NCI-H748 treated with DMSO at 0.1 percent for 48 hours (cell line): Measurements from ENCODE around the gene SLC19A2.
"Not testable (repeated sequence)": the region's sequence is repeated elsewhere in the genome, so short reads cannot be mapped to it uniquely, and the experiment has no call there.

Source experiments
- DNase-seq: peaks from one replicate; lab custom pipeline; 2025; lab: John Stamatoyannopoulos, UW

Gene SLC19A2, protein sequence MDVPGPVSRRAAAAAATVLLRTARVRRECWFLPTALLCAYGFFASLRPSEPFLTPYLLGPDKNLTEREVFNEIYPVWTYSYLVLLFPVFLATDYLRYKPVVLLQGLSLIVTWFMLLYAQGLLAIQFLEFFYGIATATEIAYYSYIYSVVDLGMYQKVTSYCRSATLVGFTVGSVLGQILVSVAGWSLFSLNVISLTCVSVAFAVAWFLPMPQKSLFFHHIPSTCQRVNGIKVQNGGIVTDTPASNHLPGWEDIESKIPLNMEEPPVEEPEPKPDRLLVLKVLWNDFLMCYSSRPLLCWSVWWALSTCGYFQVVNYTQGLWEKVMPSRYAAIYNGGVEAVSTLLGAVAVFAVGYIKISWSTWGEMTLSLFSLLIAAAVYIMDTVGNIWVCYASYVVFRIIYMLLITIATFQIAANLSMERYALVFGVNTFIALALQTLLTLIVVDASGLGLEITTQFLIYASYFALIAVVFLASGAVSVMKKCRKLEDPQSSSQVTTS

DNA sequence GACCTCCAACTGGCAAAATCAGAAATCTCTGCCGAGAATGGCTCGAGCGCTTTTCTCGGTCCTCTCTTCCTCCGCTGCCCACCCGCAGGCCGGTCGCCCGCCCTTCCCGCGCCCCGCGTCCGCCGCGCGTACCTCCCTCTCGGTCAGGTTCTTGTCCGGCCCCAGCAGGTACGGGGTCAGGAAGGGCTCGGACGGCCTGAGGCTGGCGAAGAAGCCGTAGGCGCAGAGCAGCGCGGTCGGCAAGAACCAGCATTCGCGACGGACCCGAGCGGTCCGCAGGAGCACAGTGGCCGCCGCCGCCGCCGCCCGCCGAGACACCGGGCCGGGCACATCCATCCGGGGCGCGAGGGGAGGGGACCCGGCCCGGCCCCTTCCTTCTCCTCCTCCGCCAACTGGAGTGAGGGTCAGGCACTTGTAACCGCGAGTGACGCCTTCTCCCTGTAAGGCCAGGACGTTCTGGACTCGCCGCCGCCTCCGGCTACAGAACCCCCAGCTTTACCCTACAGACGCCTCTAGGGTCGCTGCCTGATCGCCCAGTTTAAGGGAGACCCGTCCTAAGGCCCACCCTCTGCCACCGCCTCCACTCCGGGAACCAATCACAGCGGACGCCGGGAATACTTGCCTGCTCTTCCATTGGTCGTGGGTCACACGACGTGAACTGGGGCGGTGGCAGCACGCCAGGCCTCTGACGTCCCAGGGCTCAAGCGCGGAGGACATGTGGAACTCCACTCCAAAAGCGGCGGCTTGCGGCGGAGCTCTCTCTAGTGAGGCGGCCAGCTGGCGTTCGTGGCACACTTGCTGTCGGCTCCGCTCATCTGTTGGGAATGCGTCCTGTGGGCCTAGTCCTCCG is at the start of gene SLC19A2:
Gene SLC19A2, minus strand, starts transcription at position 514 of the 850 bp plus-strand sequence. Its CDS starts 178 bp downstream, at position 336.
- DNase-seq: peak; percentile 91

DNA sequence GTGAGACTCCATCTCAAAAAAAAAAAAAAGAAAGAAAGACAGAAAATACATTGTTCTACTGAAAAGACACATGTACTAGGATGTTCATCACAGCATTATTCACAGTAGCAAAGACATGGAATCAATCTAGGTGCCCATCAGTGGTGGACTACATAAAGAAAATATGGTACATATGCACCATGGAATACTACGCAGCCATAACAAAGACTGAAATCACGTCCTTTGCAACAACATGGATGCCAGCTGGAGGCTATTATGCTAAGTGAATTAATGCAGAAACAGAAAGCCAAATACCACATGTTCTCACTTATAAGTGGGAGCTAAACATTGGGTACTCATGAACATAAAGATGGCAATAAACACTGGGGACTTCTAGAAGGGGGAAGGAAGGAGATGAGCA is 48.9 kb upstream of the SLC19A2 start:
- DNase-seq: no peak

DNA sequence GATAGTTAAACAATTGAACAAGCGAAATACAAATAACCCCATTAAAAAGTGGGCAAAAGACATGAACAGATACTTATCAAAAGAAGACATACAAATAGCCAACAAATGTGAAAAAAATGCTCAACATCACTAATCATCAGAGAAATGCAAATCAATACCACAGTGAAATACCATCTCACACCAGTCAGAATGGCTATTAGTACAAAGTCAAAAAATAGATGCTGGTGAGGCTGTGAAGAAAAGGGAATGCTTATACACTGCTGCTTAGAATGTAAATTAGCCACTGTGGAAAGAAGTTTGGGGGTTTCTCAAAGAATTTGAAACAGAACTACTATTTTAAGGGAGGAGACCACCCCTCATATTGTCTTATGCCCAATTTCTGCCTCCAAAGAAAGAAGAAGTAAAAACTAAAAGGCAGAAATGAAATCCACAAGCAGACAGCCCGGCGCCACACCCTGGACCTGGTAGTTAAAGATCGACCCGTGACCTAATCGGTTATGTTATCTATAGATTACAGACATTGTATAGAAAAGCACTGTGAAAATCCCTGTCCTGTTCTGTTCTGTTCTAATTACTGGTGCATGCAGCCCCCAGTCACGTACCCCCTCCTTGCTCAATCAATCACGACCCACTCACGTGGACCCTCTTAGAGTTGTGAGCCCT is 47.9 kb upstream of the SLC19A2 start:
- DNase-seq: not testable (repeated sequence)

DNA sequence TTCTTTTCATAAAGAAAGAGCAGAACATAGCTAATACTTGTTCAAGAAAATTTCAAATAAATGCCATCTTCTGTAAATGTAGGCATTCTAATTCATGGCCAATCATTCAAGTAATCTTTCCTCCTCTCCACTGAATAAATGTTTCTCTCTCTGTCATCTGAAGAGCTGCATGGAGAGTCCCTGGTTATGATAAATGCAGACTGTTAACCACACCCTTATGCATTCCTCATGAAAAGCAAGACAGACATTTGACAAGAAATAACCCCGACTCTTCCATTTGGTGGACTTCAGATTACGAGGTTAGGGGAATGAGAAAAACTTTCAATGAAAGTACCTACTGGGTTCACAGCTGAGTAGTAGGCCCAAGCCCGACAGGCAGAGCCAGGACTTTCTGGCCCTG is 44.7 kb upstream of the SLC19A2 start:
- no peak for DNase-seq

DNA sequence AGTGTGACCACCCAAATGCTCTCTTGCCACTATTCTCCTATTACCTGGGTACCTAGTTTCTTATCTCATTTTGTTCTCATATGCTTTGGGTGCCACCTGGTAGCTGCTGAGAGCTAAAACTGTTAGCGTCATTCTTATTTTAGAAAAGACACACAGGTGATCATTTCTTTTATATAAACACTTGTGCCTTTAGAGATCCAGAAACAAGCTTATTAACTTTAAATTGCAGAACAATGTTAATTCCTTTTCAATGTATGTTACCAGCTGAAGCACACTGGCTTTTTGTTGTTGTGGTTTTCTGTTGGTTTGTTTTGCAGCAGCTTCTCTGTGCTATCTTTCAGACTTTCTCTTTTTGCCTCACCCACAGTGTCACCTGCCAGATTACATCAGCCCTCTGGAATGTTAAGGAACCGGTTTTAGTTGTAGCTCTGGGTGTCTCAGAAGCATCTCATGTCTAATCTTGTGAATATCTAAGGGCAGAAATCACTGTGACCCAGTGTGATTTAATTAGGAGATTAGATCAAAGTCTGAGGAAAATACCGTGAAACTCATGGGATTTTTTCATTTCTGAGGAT is 43.4 kb upstream of the SLC19A2 start:
- DNase-seq: peak; percentile 15

DNA sequence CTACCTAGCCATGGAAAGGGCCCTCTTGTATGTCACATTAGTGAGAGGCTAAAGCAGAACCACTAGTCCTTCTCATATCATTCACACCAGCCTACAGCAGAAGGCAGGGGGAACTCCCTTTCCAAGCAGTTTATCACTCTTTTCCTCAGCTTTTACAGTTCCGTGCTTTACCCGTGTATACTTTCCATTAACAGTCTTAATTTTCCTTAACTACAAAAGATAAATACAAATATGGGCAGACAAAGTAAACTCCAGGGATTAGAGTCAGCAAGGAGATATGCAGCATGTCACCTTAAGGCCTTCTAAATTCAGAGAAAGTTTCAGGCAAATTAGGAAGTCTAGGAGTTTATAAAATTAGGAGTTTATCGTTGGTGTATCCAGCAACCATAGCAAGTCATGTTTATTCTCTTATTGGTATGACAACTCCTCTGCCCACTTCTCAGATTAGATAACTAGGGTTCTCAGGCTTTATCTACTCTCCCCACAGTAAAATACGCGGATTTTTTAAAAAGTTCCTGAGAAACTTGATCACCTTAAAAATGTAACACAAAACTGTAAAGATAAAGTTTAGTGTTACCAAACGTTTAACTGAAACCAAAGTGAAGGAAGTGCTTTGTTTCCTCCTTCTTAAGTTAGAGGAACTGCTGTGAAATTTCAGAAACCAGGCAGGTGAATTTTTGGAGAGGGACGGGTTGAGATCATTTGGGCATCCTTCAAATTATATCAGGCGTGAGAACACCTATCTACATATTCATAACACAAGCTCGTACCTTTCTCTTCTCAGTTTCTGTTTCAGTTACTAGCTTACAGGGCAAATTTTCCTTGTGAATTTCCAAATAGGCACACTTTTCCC is 42.7 kb upstream of the SLC19A2 start:
- DNase-seq: no peak

DNA sequence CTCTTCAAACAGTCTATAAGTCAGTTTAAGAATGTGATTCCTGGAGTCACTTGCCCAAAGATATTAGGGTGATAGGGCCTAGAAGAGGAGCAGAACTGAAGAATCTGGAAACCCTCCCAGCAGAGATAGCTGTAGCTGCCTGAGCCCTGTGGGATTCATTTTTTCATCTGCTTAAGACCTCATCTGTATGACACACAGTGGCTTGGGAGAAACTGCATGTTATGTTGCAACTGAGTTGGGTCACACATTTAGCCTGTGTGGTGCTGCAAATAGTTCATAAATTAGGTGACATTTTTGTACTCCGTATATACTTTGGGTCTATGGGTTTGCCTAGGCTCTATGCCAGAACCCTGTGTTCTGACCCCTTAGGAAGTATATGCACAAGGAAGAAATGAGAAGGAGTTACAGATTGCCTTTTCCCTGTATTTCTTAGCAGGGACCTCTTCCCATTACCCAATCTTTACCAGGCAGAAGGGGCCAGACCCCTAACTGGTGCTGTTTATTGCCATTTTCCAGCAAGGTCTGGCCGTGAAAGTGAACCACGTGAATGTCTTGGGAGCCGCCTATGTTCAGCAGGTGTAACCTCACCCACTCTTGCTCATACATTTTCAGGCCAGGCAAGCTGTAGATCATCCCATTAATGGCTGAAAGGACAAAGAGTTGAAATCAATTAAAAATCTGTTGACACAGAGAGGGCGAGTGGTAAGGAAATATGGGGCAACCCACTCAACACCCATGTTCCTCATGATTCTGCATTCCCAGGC is 41.9 kb upstream of the SLC19A2 start:
- DNase-seq: peak; percentile 21

DNA sequence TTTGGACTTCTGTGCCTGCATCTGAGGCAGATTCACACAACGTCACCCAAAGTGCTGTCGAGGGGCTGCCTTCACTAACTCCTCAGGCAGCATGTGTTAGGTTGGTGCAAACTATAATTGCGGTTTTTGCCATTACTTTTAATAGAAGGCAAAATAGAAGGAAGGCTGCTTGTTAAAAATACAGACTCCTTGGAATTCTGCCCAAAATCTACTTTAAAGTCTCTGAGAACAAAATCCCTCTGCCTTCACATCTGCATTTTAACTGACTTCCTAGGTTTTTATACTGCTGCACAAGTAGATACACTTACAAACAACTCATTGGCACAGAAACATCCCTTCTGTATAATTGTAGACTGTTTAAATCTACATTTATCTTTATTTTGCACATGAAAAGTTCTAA is 41.3 kb upstream of the SLC19A2 start:
- DNase-seq: no peak

DNA sequence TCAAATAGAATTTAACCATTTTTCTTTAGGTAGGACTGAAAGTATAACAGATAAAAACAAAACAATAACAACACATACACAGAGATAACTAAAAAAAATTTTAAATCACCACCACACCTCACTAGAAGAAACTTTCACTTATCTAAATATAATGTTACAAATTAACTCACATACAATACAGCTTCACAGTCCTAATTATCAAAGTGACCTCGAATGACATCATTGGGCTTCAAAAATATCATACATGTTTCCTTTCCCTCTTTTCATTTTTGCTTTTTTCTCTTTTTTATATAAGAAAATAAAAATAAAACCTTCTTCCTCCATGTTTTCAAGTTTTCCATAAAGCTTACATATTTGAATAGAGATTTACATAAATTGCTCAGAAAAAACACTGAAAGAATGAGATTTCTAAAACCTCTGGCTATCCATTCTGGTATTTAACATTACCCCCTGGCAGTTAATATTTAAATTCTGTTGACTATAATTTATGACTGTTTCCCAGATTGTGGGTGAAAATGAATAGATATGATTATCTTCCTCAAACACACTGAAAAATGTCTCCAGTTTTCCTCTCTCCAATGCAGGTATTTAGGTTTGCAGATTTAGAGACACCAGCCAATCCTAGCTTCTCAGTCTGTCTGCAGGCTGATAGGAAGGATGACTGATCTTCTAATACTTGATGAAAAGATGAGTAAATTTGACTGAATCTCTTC is 40.5 kb upstream of the SLC19A2 start:
- DNase-seq: no peak

DNA sequence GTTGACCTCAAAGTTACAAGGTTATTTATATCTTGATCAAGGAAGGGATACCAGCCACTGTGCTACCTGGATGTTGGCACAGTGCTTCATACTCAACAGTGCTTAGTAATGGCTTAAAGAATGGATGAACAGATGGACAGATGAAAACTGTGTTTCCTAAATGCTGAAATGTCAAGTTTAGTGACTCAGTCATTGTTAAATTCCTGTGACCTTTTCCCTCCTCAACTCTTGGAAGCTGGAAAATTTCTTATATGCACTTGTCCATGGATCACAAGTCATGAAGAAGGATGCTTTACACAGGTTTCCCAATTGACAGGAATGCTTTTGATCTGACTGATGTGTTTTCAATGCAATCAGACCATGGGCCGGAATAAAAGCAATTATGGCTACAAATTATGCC is 39.6 kb upstream of the SLC19A2 start:
- DNase-seq: no peak

DNA sequence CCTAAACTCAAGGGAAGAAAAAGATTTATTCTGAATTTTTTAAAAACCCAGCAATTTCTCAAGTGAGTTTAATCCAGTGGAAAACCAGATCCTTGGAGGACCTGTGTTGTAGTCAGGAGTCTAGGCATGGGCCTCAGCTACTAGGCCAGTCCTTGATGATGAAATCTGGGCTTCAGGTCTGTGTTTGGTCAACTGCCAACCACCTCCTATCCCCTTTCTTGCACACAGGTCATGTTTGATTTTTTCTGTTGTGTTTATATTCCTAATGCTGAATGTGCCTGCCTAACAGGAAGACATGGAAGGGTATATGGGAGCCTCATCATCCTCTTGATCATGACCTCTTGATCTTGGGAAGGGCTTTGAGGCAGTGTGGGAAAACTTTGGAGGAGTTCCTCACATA is 38.2 kb upstream of the SLC19A2 start:
- DNase-seq: no peak

DNA sequence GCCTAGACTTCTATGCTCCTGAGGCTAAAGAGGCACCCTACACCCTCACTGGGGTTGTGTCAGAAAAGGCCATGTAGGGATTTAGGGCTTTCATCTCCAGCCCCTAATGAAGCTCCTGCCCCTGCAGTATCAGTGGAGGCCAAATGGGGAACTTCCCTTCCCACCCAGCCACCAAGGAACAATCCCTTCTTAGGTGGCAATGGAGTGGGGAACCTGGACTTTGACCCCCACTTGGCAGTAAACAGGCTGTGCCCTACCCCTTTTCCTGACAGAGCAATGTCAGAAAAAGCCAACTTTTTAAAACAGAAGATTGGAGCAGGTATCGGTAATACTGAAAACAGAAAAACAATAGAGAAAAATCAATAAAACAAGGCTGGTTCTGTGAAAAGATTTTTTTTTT is 35.5 kb upstream of the SLC19A2 start:
- DNase-seq: no peak

DNA sequence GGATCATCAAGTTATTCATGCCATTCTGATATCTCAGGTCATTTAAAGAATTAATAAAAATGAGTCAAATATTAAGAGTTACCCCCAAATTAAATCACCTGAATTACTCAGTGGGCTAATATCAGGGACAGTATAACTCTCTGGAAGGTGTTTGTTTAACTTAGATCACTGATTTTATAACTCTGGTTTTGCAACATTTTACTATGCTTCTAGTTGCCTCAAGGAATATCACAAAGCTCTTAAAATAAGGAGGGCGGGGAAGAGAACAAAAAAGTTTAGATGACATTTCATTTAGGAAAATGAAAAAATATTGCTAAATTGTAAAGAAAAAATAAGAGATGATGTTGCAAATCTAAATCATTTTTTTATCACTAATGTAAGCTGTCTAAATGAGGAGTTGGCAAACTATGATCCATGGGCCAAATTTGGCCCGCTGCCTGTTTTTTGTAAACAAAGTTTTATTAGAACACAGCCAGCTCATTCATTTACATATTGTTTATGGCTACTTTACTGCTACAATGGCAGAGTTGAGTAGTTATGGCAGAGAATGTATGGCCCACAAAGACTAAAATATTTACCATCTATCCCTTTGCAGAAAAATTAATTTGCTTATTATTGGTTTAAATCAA is 31.9 kb upstream of the SLC19A2 start:
- no peak for DNase-seq

DNA sequence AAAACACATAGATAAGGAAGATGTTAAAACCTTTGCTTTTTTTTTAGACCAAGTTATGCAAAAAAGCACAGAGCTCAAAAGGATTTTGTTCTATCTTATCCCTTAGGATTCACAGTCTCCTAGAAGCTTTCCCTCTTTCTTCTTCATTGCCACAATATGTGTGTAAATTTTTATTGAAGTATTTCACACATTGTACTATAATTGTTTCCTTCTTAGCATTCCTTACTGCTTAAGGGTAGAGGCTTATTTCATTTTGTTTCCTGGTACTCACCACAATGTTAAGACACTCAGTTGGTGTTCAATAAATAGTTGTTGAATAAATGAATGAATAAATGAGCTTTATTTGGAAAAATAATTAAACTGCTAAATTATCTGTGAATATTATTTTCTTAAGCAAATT is 29.9 kb upstream of the SLC19A2 start:
- no peak for DNase-seq

DNA sequence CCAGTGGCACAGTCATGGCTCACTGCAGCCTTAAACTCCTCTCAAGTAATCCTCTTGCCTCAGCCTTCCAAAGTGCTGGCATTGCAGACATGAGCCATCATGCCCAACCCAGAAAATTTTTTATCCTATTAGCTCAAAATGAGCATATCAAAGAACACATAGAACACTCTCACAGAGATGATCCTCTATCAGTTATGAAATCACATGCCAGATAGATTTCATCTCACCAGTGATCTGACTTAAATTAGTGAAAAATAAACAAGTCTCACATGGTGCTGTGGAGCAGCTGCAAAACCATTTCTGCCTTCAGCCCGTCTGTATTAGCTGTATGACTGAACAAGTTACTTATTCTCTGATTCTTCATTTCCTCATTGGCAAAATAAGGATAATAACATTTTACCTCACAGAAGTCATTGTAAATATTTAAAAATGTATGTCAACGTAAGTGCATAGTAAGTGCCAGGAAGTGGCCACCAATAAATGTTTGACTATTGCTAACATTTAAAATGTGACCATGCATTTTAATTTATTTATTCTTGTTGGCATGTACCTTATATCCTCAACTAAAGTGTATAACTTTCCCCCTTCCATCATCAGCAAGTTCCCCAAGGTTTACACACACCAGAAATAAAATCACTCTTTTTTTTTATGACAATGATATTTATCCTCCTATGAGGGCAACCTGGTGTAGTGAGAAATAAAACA is 29.0 kb upstream of the SLC19A2 start:
- no peak for DNase-seq

DNA sequence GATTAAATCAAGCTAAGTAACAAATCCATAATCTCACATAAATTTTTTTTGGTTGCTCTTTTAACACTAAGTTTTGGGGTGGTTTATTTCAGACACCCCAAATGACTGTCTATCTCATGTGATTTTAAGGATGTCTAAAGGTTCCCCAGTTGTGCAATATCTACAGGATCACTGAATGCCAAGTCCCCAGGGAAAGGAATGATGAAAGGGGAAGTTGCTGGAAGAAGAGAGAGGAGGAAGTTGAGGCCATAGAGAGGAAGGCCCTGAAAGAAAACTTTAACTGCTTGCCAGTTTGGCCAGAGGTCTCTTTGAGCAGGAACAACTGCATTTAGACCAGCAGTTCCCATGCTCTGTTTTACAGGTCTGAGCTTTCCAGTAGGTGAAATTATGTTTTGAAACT is 27.5 kb upstream of the SLC19A2 start:
- DNase-seq: no peak

DNA sequence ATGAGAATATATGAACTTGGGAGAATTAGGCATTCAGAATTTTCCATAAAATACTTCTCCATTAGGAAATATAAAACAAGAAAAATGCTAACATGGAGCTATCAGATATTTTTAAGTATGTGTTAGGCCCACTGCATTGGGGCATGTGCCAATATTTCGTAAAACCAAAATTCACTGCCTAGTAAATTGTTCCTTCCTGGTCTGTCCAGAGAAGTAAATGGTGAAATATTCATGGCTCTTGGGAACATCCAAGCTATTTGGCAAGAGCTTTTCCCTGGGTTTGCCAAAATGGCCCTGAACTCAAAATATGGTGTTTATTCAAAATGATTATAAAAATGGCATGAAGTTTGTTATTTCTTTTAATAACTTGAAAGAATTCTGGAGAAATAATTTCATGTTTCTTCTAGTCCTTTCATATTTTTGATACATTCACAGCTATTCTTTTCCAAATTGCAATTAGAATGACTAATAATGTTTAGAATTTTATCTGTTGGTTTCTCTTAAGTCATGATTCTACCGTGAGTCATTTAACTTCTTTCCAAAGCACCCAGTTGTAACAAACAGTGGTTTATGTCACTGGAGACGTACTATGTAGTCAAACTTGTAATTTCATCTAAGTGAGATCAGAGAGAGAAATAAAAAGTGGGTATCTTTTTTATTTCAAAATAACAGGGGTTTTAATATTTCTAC is 25.7 kb upstream of the SLC19A2 start:
- no peak for DNase-seq

DNA sequence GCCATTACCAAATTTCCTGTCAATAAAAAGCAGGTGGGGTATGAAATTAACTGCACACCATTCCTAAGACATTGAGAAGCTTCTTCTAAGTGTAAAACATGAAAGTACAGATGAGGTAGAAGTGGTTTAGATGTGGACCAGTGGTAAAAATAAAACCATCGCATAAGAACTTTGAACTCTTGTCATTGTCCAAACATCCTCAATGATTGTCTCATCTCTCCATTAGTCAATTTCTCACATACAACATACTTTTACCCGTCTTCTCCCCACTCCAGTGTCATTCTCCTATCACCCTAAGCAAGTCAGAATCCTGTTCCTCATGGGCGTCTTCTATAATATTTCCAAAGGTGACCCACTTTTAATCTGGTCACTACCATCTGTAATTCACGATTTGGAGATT is 24.3 kb upstream of the SLC19A2 start:
- no peak for DNase-seq
